ENCODE results near the gene OVCA2. TPM values are rescaled to one million over a fixed set of nuclear protein-coding genes. Genes with fewer than 3 reads are reported as not detected.

The OVCA2 gene
- total RNA-seq, 1 donor from 2014 or later: 69.0 TPM

DNA sequence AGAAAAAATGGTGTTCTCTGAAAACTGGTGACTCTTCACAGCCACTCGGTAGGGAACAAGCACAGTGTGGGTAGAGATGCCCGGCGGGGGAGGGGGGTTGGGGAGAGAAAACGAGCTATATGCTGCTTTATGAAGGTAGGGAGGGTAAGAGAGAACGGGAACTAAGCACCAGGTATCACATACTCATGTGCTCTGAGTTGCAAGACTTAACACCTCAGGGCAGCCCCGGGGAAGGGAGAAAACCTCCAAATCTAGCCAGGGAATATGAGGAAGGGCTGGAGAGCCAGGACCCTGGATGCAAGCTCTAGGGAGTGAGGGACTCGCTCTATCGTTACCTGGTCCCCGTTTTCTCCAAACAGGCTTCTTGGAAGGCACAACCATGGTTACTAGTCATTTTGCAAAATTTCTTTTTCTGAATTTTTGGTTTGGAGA lies 48.4 kb downstream of the OVCA2 start:
- FAIRE-seq (no peak), DNase-seq (ENCODE audit: low read depth) (no peak)
- Histone ChIP-seq H3K4me3 (ENCODE audit: low read depth, low read length) (no peak overlapping the region), H3K27me3 (ENCODE audit: control insufficient read depth, insufficient read depth, low read length) (no peaks in the 10 kb centered on the region), H3K36me3 (ENCODE audit: control insufficient read depth, insufficient read depth, low read length) (peaks cover 1% of the 10 kb centered on the region)
- TF ChIP-seq CTCF (IDR thresholded peaks at IDR 0.05; ENCODE audit: insufficient read depth, low read length, severe bottlenecking): no peak

DNA sequence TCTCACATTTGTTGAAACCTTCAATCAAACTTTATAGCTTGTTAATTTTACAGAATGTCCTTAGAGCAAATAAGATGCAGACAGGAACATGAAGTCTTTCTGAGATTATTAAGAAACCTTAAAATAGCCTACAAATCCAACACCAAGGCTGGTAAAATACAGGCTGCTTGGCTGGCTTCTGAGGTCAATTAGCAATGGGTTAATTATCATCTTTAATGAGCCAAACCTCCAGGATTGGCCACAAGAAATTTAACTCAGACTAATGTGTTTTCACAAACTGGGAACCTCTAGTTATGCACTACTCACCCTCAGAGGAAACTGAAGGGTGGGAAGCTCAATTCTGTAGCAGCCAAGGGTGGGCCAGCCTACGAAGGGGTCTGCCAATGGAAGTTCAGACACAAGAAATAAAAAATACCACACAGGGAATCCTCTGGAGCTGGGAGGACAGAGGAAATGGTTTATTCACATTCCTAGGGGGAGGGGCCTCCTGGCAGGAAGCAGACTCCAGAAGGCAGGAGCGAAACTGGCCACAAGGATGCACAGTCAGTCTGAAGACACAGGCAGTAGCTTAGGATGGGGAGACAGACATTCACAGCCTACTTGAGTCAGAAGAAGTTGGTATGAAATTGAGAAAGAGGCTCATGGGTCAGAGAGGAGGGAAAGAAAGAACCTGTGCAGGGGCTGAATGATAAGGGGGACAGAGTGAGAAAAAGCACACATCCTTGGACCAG lies 49.1 kb downstream of the OVCA2 start:
- no peak for FAIRE-seq
- Histone ChIP-seq H3K4me3 (ENCODE audit: low read depth, low read length) (no peak overlapping the region), H3K27me3 (ENCODE audit: control insufficient read depth, insufficient read depth, low read length) (no peaks in the 10 kb centered on the region), H3K36me3 (ENCODE audit: control insufficient read depth, insufficient read depth, low read length) (peaks cover 1% of the 10 kb centered on the region)
- peak; percentile 12 for TF ChIP-seq CTCF (IDR thresholded peaks at IDR 0.05; ENCODE audit: insufficient read depth, low read length, severe bottlenecking)
- peak; percentile 71 for DNase-seq (ENCODE audit: low read depth)

- FAIRE-seq: no peak
- Histone ChIP-seq H3K27me3 (ENCODE audit: control insufficient read depth, insufficient read depth, low read length) (no peaks in the 10 kb centered on the region), H3K4me3 (ENCODE audit: low read depth, low read length) (no peak overlapping the region), H3K36me3 (ENCODE audit: control insufficient read depth, insufficient read depth, low read length) (peaks cover 1% of the 10 kb centered on the region)
- TF ChIP-seq CTCF (IDR thresholded peaks at IDR 0.05; ENCODE audit: insufficient read depth, low read length, severe bottlenecking): no peak
- no peak for DNase-seq (ENCODE audit: low read depth)
Observed at GRCh38 chr17:2092253-2092652, 50.4 kb downstream of the OVCA2 start.

Other genes with a start within 250 kb of the OVCA2 start
- 7.9 and 10.4 TPM in 2 replicates for gene SMYD4, start 212.1 kb upstream of the OVCA2 start, total RNA-seq
- 33.2 and 36.9 TPM in 2 replicates for gene RPA1, start 212.0 kb upstream of the OVCA2 start, total RNA-seq
- 0.13 and 0.26 TPM in 2 replicates for gene RTN4RL1, start 16.7 kb upstream of the OVCA2 start, total RNA-seq
- 10.8 and 14.7 TPM in 2 replicates for gene DPH1, start 11.9 kb upstream of the OVCA2 start, total RNA-seq
- 0.64 and 1.3 TPM in 2 replicates for gene HIC1, start 13.1 kb downstream of the OVCA2 start, total RNA-seq

Data from bronchial epithelial cell (primary cell).